H1 (cell line): ENCODE data around the gene STAG2. TPM values are rescaled to one million over a fixed set of nuclear protein-coding genes. Genes with fewer than 3 reads are reported as not detected.

Experiments used
- CTCF ChIA-PET: fragments of 300-600 bp; sonication (Branson Sonifier 250); formaldehyde crosslinking; loops from one replicate; lab custom pipeline; 2021; ENCODE audit not compliant: partially characterized antibody; lab: Charles Lee
- POLR2A ChIA-PET: fragments of 300-600 bp; sonication (Branson Sonifier 250); formaldehyde crosslinking; loops from one replicate; lab custom pipeline; 2021; ENCODE audit warnings: inconsistent platforms; ENCODE audit not compliant: partially characterized antibody; lab: Charles Lee
- DNase-seq, 2 experiments: peaks; one replicate each; pipeline versions ENCODE4 v3.0.0 to v3.0.0-alpha.2; 2010 to 2022; ENCODE audit warnings: low spot score in 2 of 2, low read depth in 1 of 2, mixed read lengths in 1 of 2
- FAIRE-seq: peaks from 2 replicates; lab custom pipeline; 2011; peaks lifted over from hg19 to GRCh38; lab: Jason Lieb, UNC
- H2AFZ ChIP-seq: 2 replicates; pipeline ENCODE4 v1.8.1; 2012; ENCODE audit warnings: low read length, inconsistent platforms
- H2AK5ac ChIP-seq: 2 replicates; pipeline ENCODE4 v1.6.1; 2013; ENCODE audit warnings: low read depth, low read length
- H2BK120ac ChIP-seq: replicated peaks from 2 replicates; pipeline ENCODE3; 2013; ENCODE audit warnings: low read depth, low read length, inconsistent platforms
- H2BK12ac ChIP-seq: 2 replicates; pipeline ENCODE4 v1.6.1; 2013; ENCODE audit warnings: low read depth, low read length
- H2BK15ac ChIP-seq: 2 replicates; pipeline ENCODE4 v1.6.1; 2013; ENCODE audit warnings: low read length
- H2BK20ac ChIP-seq: 2 replicates; pipeline ENCODE4 v1.6.1; 2013; ENCODE audit warnings: low read length
- H2BK5ac ChIP-seq: 2 replicates; pipeline ENCODE4 v1.6.1; 2013; ENCODE audit warnings: low read depth, low read length
- H3K14ac ChIP-seq: 2 replicates; pipeline ENCODE4 v1.6.1; 2013; ENCODE audit warnings: inconsistent platforms; ENCODE audit not compliant: insufficient read length
- H3K18ac ChIP-seq: 2 replicates; pipeline ENCODE4 v1.6.1; 2013; ENCODE audit warnings: low read length; ENCODE audit errors: extremely low read depth
- H3K23ac ChIP-seq: 2 replicates; pipeline ENCODE4 v1.6.1; 2013; ENCODE audit warnings: inconsistent platforms; ENCODE audit not compliant: insufficient read length
- H3K23me2 ChIP-seq: 2 replicates; pipeline ENCODE4 v1.6.1; 2013; ENCODE audit warnings: low read depth, low read length
- H3K27ac ChIP-seq: 2 replicates; pipeline ENCODE4 v1.6.1; 2011; ENCODE audit warnings: low read depth, low read length, inconsistent platforms
- H3K27me3 ChIP-seq, 4 experiments: replicated peaks in 1 of 4; 1 replicate in 1 of 4; 2 replicates in 3 of 4; pipeline versions ENCODE4 v1.6.1 to v1.8.1; 2011 to 2013; ENCODE audit warnings: low read length in 3 of 4, mild to moderate bottlenecking in 3 of 4, inconsistent platforms in 2 of 4, mixed read lengths in 2 of 4, moderate library complexity in 1 of 4; ENCODE audit not compliant: control insufficient read depth in 3 of 4, insufficient read depth in 3 of 4; ENCODE audit errors: extremely low read depth in 1 of 4
- H3K36me3 ChIP-seq, 4 experiments: 2 replicates each; pipeline versions ENCODE4 v1.6.1 to v1.8.1; 2011 to 2013; ENCODE audit warnings: mild to moderate bottlenecking in 4 of 4, low read length in 3 of 4, moderate library complexity in 2 of 4, control low read depth in 1 of 4, inconsistent platforms in 1 of 4; ENCODE audit not compliant: insufficient read depth in 4 of 4, control insufficient read depth in 2 of 4
- H3K4ac ChIP-seq: replicated peaks from 2 replicates; pipeline ENCODE3; 2013; ENCODE audit warnings: low read length, low read depth, mixed read lengths, inconsistent platforms; ENCODE audit not compliant: insufficient read length
- H3K4me1 ChIP-seq, 4 experiments: replicated peaks in 1 of 4; 1 replicate in 1 of 4; 2 replicates in 3 of 4; pipeline versions ENCODE4 v1.6.1 to v1.8.1; 2011 to 2013; ENCODE audit warnings: low read length in 3 of 4, inconsistent platforms in 2 of 4, mixed read lengths in 1 of 4; ENCODE audit not compliant: insufficient read depth in 4 of 4, control insufficient read depth in 3 of 4
- H3K4me2 ChIP-seq, 2 experiments: 2 replicates each; pipeline versions ENCODE4 v1.6.1 to v1.8.1; 2011 to 2013; ENCODE audit warnings: low read depth in 2 of 2, low read length in 2 of 2, control low read depth in 1 of 2, inconsistent platforms in 1 of 2, mild to moderate bottlenecking in 1 of 2; ENCODE audit not compliant: insufficient read depth in 1 of 2
- H3K4me3 ChIP-seq, 4 experiments: fragments of 200-600, 300-600 bp in 1 of 4; sonication (generic), shearing (Covaris generic), sonication (Bioruptor Twin) in 1 of 4; 2 replicates each; pipeline versions ENCODE4 v1.5.1 to v1.8.1; 2011 to 2016; ENCODE audit warnings: low read length in 4 of 4, low read depth in 3 of 4, control low read depth in 2 of 4, inconsistent platforms in 2 of 4, mild to moderate bottlenecking in 2 of 4, mixed read lengths in 1 of 4, moderate library complexity in 1 of 4; ENCODE audit not compliant: insufficient read depth in 2 of 4; ENCODE audit errors: extremely low read depth in 1 of 4
- H3K56ac ChIP-seq: replicated peaks from 2 replicates; pipeline ENCODE3; 2013; ENCODE audit warnings: low read depth, mild to moderate bottlenecking, mixed read lengths, low read length, inconsistent platforms; ENCODE audit not compliant: insufficient read length
- H3K79me1 ChIP-seq: 2 replicates; pipeline ENCODE4 v1.6.1; 2013; ENCODE audit warnings: low read depth, low read length, control low read depth
- H3K79me2 ChIP-seq, 2 experiments: 2 replicates each; pipeline versions ENCODE4 v1.6.1 to v1.8.1; 2012 to 2013; ENCODE audit warnings: low read length in 2 of 2, mild to moderate bottlenecking in 2 of 2, inconsistent platforms in 1 of 2; ENCODE audit not compliant: insufficient read depth in 2 of 2, control insufficient read depth in 1 of 2
- H3K9ac ChIP-seq, 4 experiments: replicated peaks in 1 of 4; 1 replicate in 1 of 4; 2 replicates in 3 of 4; pipeline versions ENCODE4 v1.6.1 to v1.8.1; 2011 to 2013; ENCODE audit warnings: low read depth in 3 of 4, low read length in 3 of 4, control low read depth in 2 of 4, mild to moderate bottlenecking in 2 of 4, moderate library complexity in 2 of 4, inconsistent platforms in 1 of 4; ENCODE audit errors: extremely low read depth in 1 of 4
- H3K9me3 ChIP-seq, 2 experiments: 2 replicates each; pipeline versions ENCODE4 v1.6.1 to v1.8.1; 2012 to 2013; ENCODE audit warnings: mild to moderate bottlenecking in 2 of 2, moderate library complexity in 2 of 2, control low read depth in 1 of 2, inconsistent platforms in 1 of 2, low read depth in 1 of 2, low read length in 1 of 2, mixed read lengths in 1 of 2; ENCODE audit not compliant: insufficient read depth in 2 of 2
- H4K20me1 ChIP-seq, 2 experiments: replicated peaks in 1 of 2; 2 replicates each; pipeline versions ENCODE3 to v1.8.1; 2011 to 2013; ENCODE audit warnings: inconsistent platforms in 2 of 2, low read length in 2 of 2, mild to moderate bottlenecking in 1 of 2; ENCODE audit not compliant: insufficient read depth in 2 of 2, control insufficient read depth in 1 of 2
- H4K5ac ChIP-seq: 2 replicates; pipeline ENCODE4 v1.6.1; 2013; ENCODE audit warnings: low read length, low read depth, mixed read lengths, inconsistent platforms; ENCODE audit not compliant: insufficient read length
- H4K8ac ChIP-seq: 2 replicates; pipeline ENCODE4 v1.8.0; 2013; ENCODE audit warnings: mild to moderate bottlenecking, moderate library complexity, low read length, inconsistent platforms; ENCODE audit not compliant: insufficient read depth; ENCODE audit errors: extremely low read depth
- H4K91ac ChIP-seq: replicated peaks from 2 replicates; pipeline ENCODE3; 2013; ENCODE audit warnings: low read length, mixed read lengths, inconsistent platforms; ENCODE audit not compliant: insufficient read length
- ASH2L ChIP-seq: fragments of 200-600, 300-600 bp; sonication (generic); IDR thresholded peaks from one replicate; pipeline ENCODE4 v1.7.1; 2017; ENCODE audit warnings: low read length
- CHD2 ChIP-seq: IDR thresholded peaks from 2 replicates; pipeline ENCODE4 v1.6.1; 2012; ENCODE audit warnings: low read length, improper control_type of control experiment
- CTBP2 ChIP-seq: IDR thresholded peaks from 2 replicates; pipeline ENCODE4 v1.7.0; 2011; ENCODE audit warnings: borderline replicate concordance, mild to moderate bottlenecking, moderate library complexity, mixed read lengths, low read length; ENCODE audit not compliant: insufficient read depth, insufficient read length
- EP300 ChIP-seq, 2 experiments: IDR thresholded peaks; 1 replicate in 1 of 2; 2 replicates in 1 of 2; pipeline ENCODE4 v1.6.1; 2011 to 2012; ENCODE audit warnings: low read depth in 2 of 2, low read length in 2 of 2, mild to moderate bottlenecking in 2 of 2, borderline replicate concordance in 1 of 2, inconsistent platforms in 1 of 2, moderate library complexity in 1 of 2
- FOSL1 ChIP-seq: IDR thresholded peaks from 2 replicates; pipeline ENCODE4 v1.6.1; 2011; ENCODE audit warnings: mild to moderate bottlenecking, low read depth, low read length, moderate library complexity; ENCODE audit not compliant: insufficient read depth
- GABPA ChIP-seq: IDR thresholded peaks from 2 replicates; pipeline ENCODE4 v1.6.1; 2011; ENCODE audit warnings: mild to moderate bottlenecking, low read length, moderate library complexity, borderline replicate concordance; ENCODE audit not compliant: insufficient read depth
- KDM1A ChIP-seq: fragments of 200-600, 300-600 bp; sonication (generic); IDR thresholded peaks from 2 replicates; pipeline ENCODE4 v1.7.1; 2016; ENCODE audit warnings: mild to moderate bottlenecking, low read length, borderline replicate concordance
- MAFK ChIP-seq: IDR thresholded peaks from 2 replicates; pipeline ENCODE4 v1.6.1; 2012; ENCODE audit warnings: low read depth, mild to moderate bottlenecking, improper control_type of control experiment, low read length
- PHF8 ChIP-seq: fragments of 200-600 bp; sonication (generic); conservative IDR thresholded peaks from 2 replicates; pipeline ENCODE4 v1.7.1; 2012; ENCODE audit warnings: low read depth, mild to moderate bottlenecking, inconsistent platforms, low read length, moderate library complexity
- SIX5 ChIP-seq: IDR thresholded peaks from 2 replicates; pipeline ENCODE4 v1.6.1; 2011; ENCODE audit warnings: mild to moderate bottlenecking, low read depth, low read length
- SP1 ChIP-seq: IDR thresholded peaks from 2 replicates; pipeline ENCODE4 v1.6.1; 2011; ENCODE audit warnings: low read depth, low read length
- TAF1 ChIP-seq: IDR thresholded peaks from 2 replicates; pipeline ENCODE4 v1.6.1; 2011; ENCODE audit warnings: mild to moderate bottlenecking, low read depth, low read length
- TBP ChIP-seq: IDR thresholded peaks from 2 replicates; pipeline ENCODE4 v1.6.1; 2011; ENCODE audit warnings: low read depth, low read length, improper control_type of control experiment
- TCF12 ChIP-seq: IDR thresholded peaks from 2 replicates; pipeline ENCODE4 v1.6.1; 2011; ENCODE audit warnings: low read depth, mild to moderate bottlenecking, low read length
- TEAD4 ChIP-seq: IDR thresholded peaks from 2 replicates; pipeline ENCODE4 v1.6.1; 2012; ENCODE audit warnings: low read depth, low read length, inconsistent platforms, mixed read lengths
- WGBS, 2 experiments: shearing (Covaris generic) in 1 of 2; methylation state at CpG; one replicate each; pipeline versions ENCODE4 v1.1.6 to v1.1.7; 2013 to 2015; ENCODE audit warnings: low lambda C conversion rate in 2 of 2, mixed read lengths in 2 of 2, inconsistent platforms in 1 of 2, low coverage in 1 of 2, missing lambda C conversion rate in 1 of 2; ENCODE audit not compliant: insufficient replicate concordance in 2 of 2, insufficient coverage in 1 of 2, insufficient read length in 1 of 2; ENCODE audit errors: extremely low coverage in 1 of 2, missing lambda C conversion rate in 1 of 2; 5-methylcytosine and 5-hydroxymethylcytosine counted together
- polyA plus RNA-seq, 7 experiments: library from polyadenylated mRNA; depleted of rRNA in 3 of 7; stranded (reverse) in 5 of 7; unstranded in 2 of 7; fragments of >200 nt in 5 of 7; fragments of 200-250 nt in 2 of 7; gene quantifications; 1 replicate in 5 of 7; 2 replicates in 1 of 7; 4 replicates in 1 of 7; pipeline versions ENCODE4 v1.2.1 to v1.2.3, GENCODE V29; 2011 to 2013; ENCODE audit warnings: missing spikeins in 2 of 7, mixed read lengths in 2 of 7
- total RNA-seq: library from RNA; stranded (reverse); fragmentation: NEBNext Ultra II Directional; extraction: Animal tissue kit (Norgen Biotek cat#: 25700); gene quantifications from 2 replicates; pipeline ENCODE4 v1.2.1, GENCODE V29; 2021

The STAG2 gene
- total and polyA plus RNA-seq, 2 of the 8 experiments (the other 6 are each of a cell fraction or from before 2014, with no cell fraction given) = 20.3 to 94.9 TPM

DNA sequence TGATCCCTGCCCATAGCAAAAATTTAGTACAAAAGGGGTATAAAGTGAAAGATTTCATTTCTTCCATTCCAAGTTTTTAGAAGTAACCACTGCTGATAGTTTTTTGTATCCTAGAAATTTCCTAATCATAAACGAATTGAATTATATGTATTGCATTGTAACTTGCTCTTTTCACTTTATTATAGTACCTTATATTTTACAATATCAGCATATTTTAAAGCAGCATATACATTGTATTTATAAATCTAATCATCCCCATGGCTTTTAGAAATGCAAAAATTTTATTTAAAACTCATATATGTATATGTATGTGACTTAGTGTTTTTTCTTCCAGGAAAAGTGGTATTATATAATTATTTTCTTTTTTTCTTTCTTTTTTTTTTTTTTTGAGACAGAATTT lies 27.7 kb downstream of the STAG2 start:
- Histone ChIP-seq H4K20me1 (peaks cover 1 to 10% of the 10 kb centered on the region in 2 experiments), H3K4me1 (peaks cover 0 to 4% (median 0%) of the 10 kb centered on the region in 4 experiments; a peak in 1 of 7 replicates), H2BK15ac (no peak overlapping the region), H3K14ac (no peak overlapping the region), H3K27me3 (no peaks in the 10 kb centered on the region), H4K91ac (no peak overlapping the region), H3K4me3 (no peak overlapping the region), H3K9me3 (no peaks in the 10 kb centered on the region), H2BK120ac (no peak overlapping the region), H2BK12ac (no peak overlapping the region), H3K36me3 (no peaks in the 10 kb centered on the region), H2BK5ac (no peak overlapping the region), H2AFZ (no peak overlapping the region), H3K9ac (no peak overlapping the region), H3K79me2 (peaks cover 10 to 95% of the 10 kb centered on the region in 2 experiments; a peak in 3 of 4 replicates), H3K56ac (no peak overlapping the region), H4K5ac (no peak overlapping the region), H2AK5ac (no peak overlapping the region), H3K79me1 (no peaks in the 10 kb centered on the region; the same call in 1 of the 2 replicates), H2BK20ac (no peak overlapping the region), H3K23me2 (no peaks in the 10 kb centered on the region), H3K4me2 (no peak overlapping the region), H3K18ac (no peak overlapping the region), H4K8ac (no peak overlapping the region), H3K4ac (no peak overlapping the region), H3K27ac (no peak overlapping the region), H3K23ac (no peak overlapping the region)
- DNase-seq = no peak
- ChIA-PET POLR2A (no interaction called here), CTCF (no interaction called here)
- WGBS, 2 experiments = 100% methylated on average over 1 of the region's 1 CpG; no CpG with 5 or more reads in 1 of the 2 experiments
- no peak for FAIRE-seq
- no peak for TF ChIP-seq TCF12
- TF ChIP-seq FOSL1 = no peak
- TF ChIP-seq CTBP2 = no peak
- no peak for TF ChIP-seq GABPA
- TF ChIP-seq TBP = no peak
- no peak for TF ChIP-seq SP1
- no peak for TF ChIP-seq CHD2
- TF ChIP-seq KDM1A = no peak
- TF ChIP-seq ASH2L = no peak
- TF ChIP-seq TAF1 = no peak
- no peak for TF ChIP-seq SIX5
- TF ChIP-seq TEAD4 = no peak
- no peak for TF ChIP-seq MAFK
- no peak for TF ChIP-seq EP300 (IDR thresholded peaks at IDR 0.05; ENCODE audit: borderline replicate concordance in 1 of 2, low read depth in 2 of 2, low read length in 2 of 2)
- TF ChIP-seq PHF8 = no peak
